KMS-11 (cell line): Measurements from ENCODE around the gene NOPCHAP1.
"Not testable (repeated sequence)": the region's sequence is repeated elsewhere in the genome, so short reads cannot be mapped to it uniquely, and the experiment has no call there.

ENCODE experiments used
- H2AFZ ChIP-seq: fragments of 200-600 bp; sonication (generic); 2 replicates; pipeline ENCODE4 v1.6.1; 2016; ENCODE audit warnings: antibody characterized with exemption, mixed run types, low read depth
- H3K27ac ChIP-seq: fragments of 200-600 bp; sonication (generic); 2 replicates; pipeline ENCODE4 v1.6.1; 2016; ENCODE audit warnings: mild to moderate bottlenecking, mixed run types
- H3K27me3 ChIP-seq: fragments of 200-600 bp; sonication (generic); 2 replicates; pipeline ENCODE4 v1.6.1; 2017; ENCODE audit warnings: mild to moderate bottlenecking, low read depth, mixed run types, moderate library complexity; ENCODE audit not compliant: insufficient read depth
- H3K36me3 ChIP-seq: fragments of 200-600 bp; sonication (generic); 2 replicates; pipeline ENCODE4 v1.6.1; 2017; ENCODE audit warnings: mild to moderate bottlenecking, mixed run types; ENCODE audit not compliant: insufficient read depth
- H3K4me1 ChIP-seq: fragments of 200-600 bp; sonication (generic); 2 replicates; pipeline ENCODE4 v1.6.1; 2016; ENCODE audit warnings: mild to moderate bottlenecking, low read depth, mixed run types; ENCODE audit not compliant: poor library complexity, severe bottlenecking
- H3K4me2 ChIP-seq: fragments of 200-600 bp; sonication (generic); 2 replicates; pipeline ENCODE4 v1.7.0; 2016; ENCODE audit warnings: mild to moderate bottlenecking, mixed run types
- H3K4me3 ChIP-seq: fragments of 200-600 bp; sonication (generic); IDR thresholded peaks from 2 replicates; pipeline ENCODE4 v1.6.1; 2017; ENCODE audit warnings: low read depth, low read length, mixed read lengths; ENCODE audit not compliant: insufficient read depth
- H3K79me2 ChIP-seq: fragments of 200-600 bp; sonication (generic); 2 replicates; pipeline ENCODE4 v1.6.1; 2016; ENCODE audit warnings: low read depth, mixed run types; ENCODE audit not compliant: insufficient read depth
- H3K9ac ChIP-seq: fragments of 200-600 bp; sonication (generic); 2 replicates; pipeline ENCODE4 v1.6.1; 2016; ENCODE audit warnings: mild to moderate bottlenecking, mixed run types
- H4K20me1 ChIP-seq: fragments of 200-600 bp; sonication (generic); 2 replicates; pipeline ENCODE4 v1.6.1; 2016; ENCODE audit warnings: mild to moderate bottlenecking, mixed run types; ENCODE audit not compliant: insufficient read depth
- CTCF ChIP-seq: fragments of 200-600 bp; sonication (generic); conservative IDR thresholded peaks from 2 replicates; pipeline ENCODE4 v1.6.1; 2017; ENCODE audit warnings: low read depth, mild to moderate bottlenecking, antibody characterized with exemption, low read length, moderate library complexity, mixed read lengths

NOPCHAP1 gene

GRCh38 chr12:104942075-104942474 is 44.0 kb upstream of the NOPCHAP1 start:
- Histone ChIP-seq H3K4me1 (no peaks in the 10 kb centered on the region), H3K4me2 (no peak overlapping the region)

GRCh38 chr12:104943401-104943800 is 42.7 kb upstream of the NOPCHAP1 start:
- not testable (repeated sequence) for H3K27ac ChIP-seq, H3K9ac ChIP-seq, H4K20me1 ChIP-seq, H3K79me2 ChIP-seq, H3K4me3 ChIP-seq, H3K4me1 ChIP-seq, H3K27me3 ChIP-seq, H2AFZ ChIP-seq, H3K4me2 ChIP-seq, H3K36me3 ChIP-seq

More at GRCh38 chr12:104942075-104942474, 44.0 kb upstream of the NOPCHAP1 start:
- no peaks in the 10 kb centered on the region for H3K27me3 ChIP-seq
- H3K27ac ChIP-seq: no peak overlapping the region
- no peaks in the 10 kb centered on the region for H3K36me3 ChIP-seq
- H3K9ac ChIP-seq: no peak overlapping the region
- no peaks in the 10 kb centered on the region for H4K20me1 ChIP-seq
- no peaks in the 10 kb centered on the region for H3K79me2 ChIP-seq
- H3K4me3 ChIP-seq: no peak overlapping the region
- no peak for TF ChIP-seq CTCF
- H2AFZ ChIP-seq: no peak overlapping the region

- no peaks in the 10 kb centered on the region for H3K79me2 ChIP-seq
- TF ChIP-seq CTCF: no peak
- H2AFZ ChIP-seq: no peak overlapping the region
- no peak overlapping the region for H3K9ac ChIP-seq
- no peaks in the 10 kb centered on the region for H4K20me1 ChIP-seq
- no peak overlapping the region for H3K4me3 ChIP-seq
- H3K4me1 ChIP-seq: no peaks in the 10 kb centered on the region
- H3K27ac ChIP-seq: no peak overlapping the region
- no peak overlapping the region for H3K4me2 ChIP-seq
- H3K36me3 ChIP-seq: no peaks in the 10 kb centered on the region
- no peaks in the 10 kb centered on the region for H3K27me3 ChIP-seq
Observed at GRCh38 chr12:104944252-104944651, 41.9 kb upstream of the NOPCHAP1 start.

- H3K36me3 ChIP-seq, H3K27me3 ChIP-seq, H3K79me2 ChIP-seq, H3K4me3 ChIP-seq, H3K4me2 ChIP-seq, H3K4me1 ChIP-seq, H2AFZ ChIP-seq, H3K27ac ChIP-seq, H3K9ac ChIP-seq, H4K20me1 ChIP-seq: not testable (repeated sequence)
Observed at GRCh38 chr12:104948716-104949115, 37.4 kb upstream of the NOPCHAP1 start.

- Histone ChIP-seq H3K4me3 (no peak overlapping the region), H3K4me2 (no peak overlapping the region), H3K9ac (no peak overlapping the region), H3K79me2 (no peaks in the 10 kb centered on the region), H2AFZ (no peak overlapping the region), H3K27me3 (no peaks in the 10 kb centered on the region), H4K20me1 (no peaks in the 10 kb centered on the region), H3K27ac (no peak overlapping the region), H3K36me3 (no peaks in the 10 kb centered on the region), H3K4me1 (peaks cover 8% of the 10 kb centered on the region)
- no peak for TF ChIP-seq CTCF
Observed at GRCh38 chr12:104951759-104952509, 34.2 kb upstream of the NOPCHAP1 start.
